ENCODE data around the gene TOR1B. TPM values are rescaled to one million over a fixed set of nuclear protein-coding genes. Genes with fewer than 3 reads are reported as not detected.

The TOR1B gene
- total RNA-seq, 4 donors from 2014 or later, result 17.5 to 55.4 (median 33.8) TPM

DNA sequence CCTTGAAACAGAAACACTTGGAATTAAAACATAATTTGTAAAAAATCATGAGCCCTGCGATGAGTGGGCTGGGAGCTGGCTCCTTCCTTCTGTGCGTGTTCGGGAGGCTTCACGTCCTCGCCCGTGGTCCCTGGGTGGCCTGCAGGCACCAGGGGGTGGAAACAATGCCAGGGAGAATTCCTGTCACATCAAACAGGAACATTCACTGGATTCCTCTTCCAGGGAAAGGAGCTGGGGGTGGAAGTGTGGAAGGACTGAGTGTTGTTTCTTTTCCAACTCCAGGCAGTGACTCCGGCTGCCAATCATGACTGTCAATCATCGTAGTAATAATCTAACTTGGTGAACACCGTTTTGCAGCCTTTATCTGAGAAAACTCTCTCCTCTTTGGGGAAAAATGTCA, 10.7 kb downstream of the TOR1B start:
- Histone ChIP-seq H3K9me3 (no peaks in the 10 kb centered on the region), H3K27me3 (no peaks in the 10 kb centered on the region), H3K4me3 (no peak overlapping the region), H3K36me3 (peaks cover 0 to 94% of the 10 kb centered on the region in 2 donors), H3K4me1 (no peaks in the 10 kb centered on the region), H3K27ac (no peak overlapping the region)
- 59 to 78% methylated on average over 7 to 9 of the region's 9 CpGs for WGBS, 2 donors (ENCODE audit: low coverage in 1 of 2)
- TF ChIP-seq POLR2A (IDR thresholded peaks at IDR 0.05), result no peak
- no peak for TF ChIP-seq POLR2AphosphoS5 (IDR thresholded peaks at IDR 0.05)
- TF ChIP-seq EP300 (IDR thresholded peaks at IDR 0.05), result no peak
- TF ChIP-seq, protein P1, sequence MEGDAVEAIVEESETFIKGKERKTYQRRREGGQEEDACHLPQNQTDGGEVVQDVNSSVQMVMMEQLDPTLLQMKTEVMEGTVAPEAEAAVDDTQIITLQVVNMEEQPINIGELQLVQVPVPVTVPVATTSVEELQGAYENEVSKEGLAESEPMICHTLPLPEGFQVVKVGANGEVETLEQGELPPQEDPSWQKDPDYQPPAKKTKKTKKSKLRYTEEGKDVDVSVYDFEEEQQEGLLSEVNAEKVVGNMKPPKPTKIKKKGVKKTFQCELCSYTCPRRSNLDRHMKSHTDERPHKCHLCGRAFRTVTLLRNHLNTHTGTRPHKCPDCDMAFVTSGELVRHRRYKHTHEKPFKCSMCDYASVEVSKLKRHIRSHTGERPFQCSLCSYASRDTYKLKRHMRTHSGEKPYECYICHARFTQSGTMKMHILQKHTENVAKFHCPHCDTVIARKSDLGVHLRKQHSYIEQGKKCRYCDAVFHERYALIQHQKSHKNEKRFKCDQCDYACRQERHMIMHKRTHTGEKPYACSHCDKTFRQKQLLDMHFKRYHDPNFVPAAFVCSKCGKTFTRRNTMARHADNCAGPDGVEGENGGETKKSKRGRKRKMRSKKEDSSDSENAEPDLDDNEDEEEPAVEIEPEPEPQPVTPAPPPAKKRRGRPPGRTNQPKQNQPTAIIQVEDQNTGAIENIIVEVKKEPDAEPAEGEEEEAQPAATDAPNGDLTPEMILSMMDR (IDR thresholded peaks at IDR 0.05), result no peak
- no peak for ATAC-seq

DNA sequence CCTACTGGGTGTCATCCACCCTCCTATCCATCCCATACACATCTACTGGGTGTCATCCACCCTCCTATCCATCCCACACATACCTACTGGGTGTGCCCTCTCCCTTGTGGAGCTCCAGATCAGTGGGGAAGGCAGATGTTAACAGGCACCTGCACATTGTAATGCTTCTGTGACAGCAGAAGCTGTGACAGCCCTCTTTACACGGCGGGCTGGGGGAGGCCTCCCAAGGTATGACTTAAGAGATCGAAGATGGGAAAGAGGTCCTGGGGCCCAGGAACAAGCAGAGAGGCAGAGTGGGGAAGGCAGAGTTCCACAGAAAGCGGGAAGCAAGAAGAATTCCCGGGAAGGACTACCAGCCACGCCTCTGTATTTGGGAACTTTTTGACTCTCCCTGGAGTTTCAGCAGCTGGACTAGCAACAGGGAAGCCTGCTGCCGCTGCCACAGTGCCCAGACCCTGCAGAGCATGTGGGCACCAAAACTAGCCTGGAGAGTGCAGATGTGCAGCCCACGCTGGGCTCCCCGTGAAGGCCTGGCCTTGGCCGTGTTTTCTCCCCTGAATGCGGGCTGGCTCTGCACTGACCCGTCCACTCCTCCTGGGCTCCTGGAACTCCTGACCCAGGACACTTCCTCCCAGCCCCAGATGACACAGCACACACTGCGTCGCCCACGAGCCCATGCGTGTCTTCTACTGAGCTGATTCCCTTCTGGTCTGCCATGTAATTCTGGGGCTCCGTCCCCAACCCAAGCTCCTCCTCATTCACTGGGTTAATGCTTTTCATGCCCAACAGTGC, 11.6 kb downstream of the TOR1B start:
- 79 to 80% methylated on average over 1 to 6 of the region's 17 CpGs for WGBS, 2 donors (ENCODE audit: low coverage in 1 of 2)
- H3K4me3 ChIP-seq, result no peak overlapping the region
- no peaks in the 10 kb centered on the region for H3K4me1 ChIP-seq
- TF ChIP-seq POLR2AphosphoS5 (IDR thresholded peaks at IDR 0.05) (no peak), EP300 (IDR thresholded peaks at IDR 0.05) (no peak), POLR2A (IDR thresholded peaks at IDR 0.05) (no peak)
- TF ChIP-seq, protein P1 (IDR thresholded peaks at IDR 0.05), result no peak
- no peak overlapping the region for H3K27ac ChIP-seq
- H3K9me3 ChIP-seq, result no peaks in the 10 kb centered on the region
- H3K27me3 ChIP-seq, result no peaks in the 10 kb centered on the region
- ATAC-seq, result no peak
- peaks cover 0 to 94% of the 10 kb centered on the region in 2 donors for H3K36me3 ChIP-seq

DNA sequence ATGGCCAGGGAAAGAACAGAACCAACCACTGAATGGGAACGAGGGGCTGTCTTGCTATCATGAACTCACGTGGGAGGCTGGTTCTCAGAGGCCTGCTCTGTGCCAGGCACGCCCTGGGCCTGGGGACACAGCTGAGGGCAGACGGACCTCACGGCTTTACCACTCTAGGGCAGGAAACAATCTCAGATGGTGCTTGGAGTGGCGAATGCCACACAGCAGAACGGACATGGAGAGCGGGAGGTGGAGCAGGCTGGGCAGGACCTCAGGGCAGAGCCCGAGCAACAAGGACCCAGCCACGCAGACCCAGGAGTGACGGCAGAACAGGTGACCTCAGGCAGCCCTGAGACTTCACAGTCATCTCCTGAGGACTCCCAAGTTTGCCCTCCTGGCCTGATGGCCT, 12.3 kb downstream of the TOR1B start:
- ATAC-seq, result no peak
- Histone ChIP-seq H3K27me3 (no peaks in the 10 kb centered on the region), H3K27ac (no peak overlapping the region), H3K4me3 (no peak overlapping the region), H3K9me3 (no peaks in the 10 kb centered on the region), H3K4me1 (no peaks in the 10 kb centered on the region), H3K36me3 (peaks cover 0 to 94% of the 10 kb centered on the region in 2 donors)
- 83 to 85% methylated on average over 4 to 11 of the region's 11 CpGs for WGBS, 2 donors (ENCODE audit: low coverage in 1 of 2)
- TF ChIP-seq POLR2AphosphoS5 (IDR thresholded peaks at IDR 0.05) (no peak), EP300 (IDR thresholded peaks at IDR 0.05) (no peak), POLR2A (IDR thresholded peaks at IDR 0.05) (no peak)
- TF ChIP-seq, protein P1 (IDR thresholded peaks at IDR 0.05), result no peak

DNA sequence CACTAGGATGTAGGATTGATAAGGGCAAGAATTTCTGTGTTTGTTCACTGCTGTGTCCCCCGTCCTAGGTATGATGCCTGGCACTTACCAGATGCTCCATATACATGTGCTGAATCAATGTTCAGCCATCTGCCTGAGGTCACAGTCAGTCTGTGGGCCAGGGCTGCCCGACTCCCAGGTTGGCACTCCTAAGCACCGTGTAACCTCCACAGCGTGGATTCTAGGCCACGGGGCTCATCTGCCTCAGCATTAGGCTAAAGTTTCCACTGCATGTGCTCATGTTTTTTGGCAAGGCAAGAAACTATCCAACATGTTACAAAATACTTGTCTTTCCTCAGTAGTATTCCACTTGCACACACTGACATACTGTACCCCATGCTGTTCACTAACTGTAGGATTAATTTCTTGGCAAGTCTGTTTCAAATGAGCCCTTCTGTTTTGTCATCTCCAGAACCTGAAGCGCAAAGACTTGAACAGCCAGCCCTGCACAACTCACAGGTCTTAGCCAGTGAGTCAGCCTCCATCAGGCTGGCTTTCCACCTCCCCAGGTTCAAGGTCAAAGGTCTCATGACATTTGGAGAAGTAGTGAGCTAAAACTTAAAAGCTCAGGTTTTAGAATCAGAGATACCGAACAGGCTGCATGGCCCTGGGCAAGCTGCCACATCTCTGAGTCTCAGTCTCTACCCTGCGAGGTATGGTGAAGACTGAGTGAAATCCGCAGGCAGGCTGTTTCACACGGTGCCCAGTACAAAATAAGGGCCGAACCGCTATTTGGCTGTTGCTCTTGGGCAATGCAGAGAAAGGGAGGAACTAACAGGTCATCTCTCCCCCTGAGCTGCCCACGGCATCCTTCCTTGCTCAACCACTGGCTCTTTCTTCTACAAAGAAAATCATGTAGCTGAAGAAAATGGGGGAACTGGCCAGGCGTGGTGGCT, 13.8 kb downstream of the TOR1B start:
- Histone ChIP-seq H3K9me3 (no peaks in the 10 kb centered on the region), H3K36me3 (peaks cover 0 to 99% of the 10 kb centered on the region in 2 donors), H3K4me1 (no peaks in the 10 kb centered on the region), H3K4me3 (no peak overlapping the region), H3K27ac (no peak overlapping the region), H3K27me3 (no peaks in the 10 kb centered on the region)
- TF ChIP-seq EP300 (IDR thresholded peaks at IDR 0.05), result no peak
- TF ChIP-seq, protein P1 (IDR thresholded peaks at IDR 0.05), result no peak
- TF ChIP-seq POLR2AphosphoS5 (IDR thresholded peaks at IDR 0.05), result no peak
- TF ChIP-seq POLR2A (IDR thresholded peaks at IDR 0.05), result no peak
- ATAC-seq, result no peak
- WGBS, 2 donors (ENCODE audit: low coverage in 1 of 2), result 80 to 85% methylated on average over 5 to 9 of the region's 14 CpGs

Measured in gastroesophageal sphincter (tissue), 4 donors.